Effector memory CD4-positive, alpha-beta T cell (primary cell): ENCODE results near the gene GFOD1.
"Not testable (repeated sequence)": the region's sequence is repeated elsewhere in the genome, so short reads cannot be mapped to it uniquely, and the experiment has no call there.

Source experiments
- DNase-seq, 3 donors: peaks; one replicate each; pipeline ENCODE4 v3.0.0-alpha.2; 2020
- H3K27ac ChIP-seq: 2 replicates; pipeline ENCODE4 v1.7.0; 2013; ENCODE audit warnings: mild to moderate bottlenecking, low read length, moderate library complexity; ENCODE audit not compliant: insufficient read depth, poor library complexity, severe bottlenecking
- H3K27me3 ChIP-seq: replicated peaks from 2 replicates; pipeline ENCODE4 v1.7.0; 2013; ENCODE audit warnings: mild to moderate bottlenecking, low read length; ENCODE audit not compliant: insufficient read depth, control insufficient read depth, poor library complexity, severe bottlenecking
- H3K36me3 ChIP-seq: 2 replicates; pipeline ENCODE4 v1.7.0; 2013; ENCODE audit warnings: mild to moderate bottlenecking, low read length, moderate library complexity; ENCODE audit not compliant: control insufficient read depth, insufficient read depth
- H3K4me1 ChIP-seq: 2 replicates; pipeline ENCODE4 v1.7.0; 2013; ENCODE audit warnings: low read length, mild to moderate bottlenecking; ENCODE audit not compliant: control insufficient read depth, insufficient read depth, poor library complexity, severe bottlenecking
- H3K4me3 ChIP-seq: 2 replicates; pipeline ENCODE4 v1.7.0; 2013; ENCODE audit warnings: low read length, low read depth, mild to moderate bottlenecking; ENCODE audit not compliant: insufficient read depth, poor library complexity, severe bottlenecking
- H3K9me3 ChIP-seq: 2 replicates; pipeline ENCODE4 v1.7.0; 2013; ENCODE audit warnings: mild to moderate bottlenecking, low read length, moderate library complexity; ENCODE audit not compliant: control insufficient read depth

Gene GFOD1

DNA sequence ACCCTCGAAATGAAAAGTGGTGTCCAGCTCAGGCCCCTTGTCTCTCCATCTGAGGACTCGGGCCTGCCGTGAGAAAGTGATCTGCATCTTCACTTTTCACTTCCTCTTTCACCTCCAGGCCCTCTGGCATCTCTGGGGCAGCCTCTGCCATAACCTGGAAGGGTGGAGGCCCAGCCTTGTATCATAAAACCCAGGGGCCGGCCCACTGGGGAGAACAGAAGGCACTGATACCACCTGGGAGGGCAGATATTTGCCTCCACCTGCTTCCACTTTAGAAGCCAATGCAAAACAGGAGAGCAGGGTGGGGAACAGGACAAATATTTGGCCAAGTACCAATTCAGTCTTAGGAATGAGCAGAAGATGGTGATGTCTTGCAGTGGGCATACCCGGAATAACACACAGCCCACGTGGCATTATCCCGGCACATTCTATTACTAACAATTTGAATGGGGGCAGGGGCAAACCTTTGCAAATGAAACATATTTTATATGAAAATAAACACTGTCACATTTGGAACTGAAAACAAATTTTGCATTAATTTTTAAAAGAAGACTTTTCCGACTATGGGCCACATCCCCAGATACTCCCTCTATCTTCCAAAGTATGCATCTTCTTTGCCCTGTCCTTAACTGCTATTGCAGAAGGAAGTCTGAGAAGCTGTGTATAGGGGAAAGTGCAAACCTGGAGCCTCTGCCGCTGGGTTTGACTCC is 89.9 kb downstream of the GFOD1 start:
- Histone ChIP-seq H3K9me3 (no peaks in the 10 kb centered on the region), H3K36me3 (no peaks in the 10 kb centered on the region), H3K4me1 (no peaks in the 10 kb centered on the region), H3K27me3 (no peaks in the 10 kb centered on the region), H3K27ac (no peak overlapping the region), H3K4me3 (no peak overlapping the region)
- DNase-seq, result no peak

DNA sequence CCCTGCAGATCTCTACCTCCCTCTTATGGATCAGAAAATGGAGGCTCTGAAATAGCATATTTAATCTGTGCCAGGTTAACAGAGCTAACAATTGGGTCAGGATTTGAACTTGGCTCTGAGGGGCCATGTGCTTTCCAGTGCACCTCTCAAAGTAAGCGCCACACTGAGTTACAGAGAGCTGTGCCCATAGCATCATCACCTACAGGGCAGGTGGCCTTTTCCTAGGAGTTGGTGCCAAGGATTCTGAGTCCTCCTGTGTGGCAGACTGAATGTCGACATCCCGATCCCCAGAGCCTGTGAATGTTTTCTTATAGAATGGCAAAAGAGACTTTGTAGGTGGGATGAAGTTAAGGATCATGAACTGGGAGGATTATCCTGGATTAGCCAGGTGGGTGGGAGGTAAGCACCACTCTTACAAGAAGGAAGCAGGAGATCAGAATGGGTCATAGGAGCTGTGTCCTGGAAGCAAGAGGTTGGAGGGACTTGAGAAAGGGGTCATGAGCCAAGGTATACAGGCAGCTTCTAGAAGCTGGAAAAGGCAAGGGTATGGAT is 91.1 kb downstream of the GFOD1 start:
- Histone ChIP-seq H3K4me3 (no peak overlapping the region), H3K27ac (no peak overlapping the region)

DNA sequence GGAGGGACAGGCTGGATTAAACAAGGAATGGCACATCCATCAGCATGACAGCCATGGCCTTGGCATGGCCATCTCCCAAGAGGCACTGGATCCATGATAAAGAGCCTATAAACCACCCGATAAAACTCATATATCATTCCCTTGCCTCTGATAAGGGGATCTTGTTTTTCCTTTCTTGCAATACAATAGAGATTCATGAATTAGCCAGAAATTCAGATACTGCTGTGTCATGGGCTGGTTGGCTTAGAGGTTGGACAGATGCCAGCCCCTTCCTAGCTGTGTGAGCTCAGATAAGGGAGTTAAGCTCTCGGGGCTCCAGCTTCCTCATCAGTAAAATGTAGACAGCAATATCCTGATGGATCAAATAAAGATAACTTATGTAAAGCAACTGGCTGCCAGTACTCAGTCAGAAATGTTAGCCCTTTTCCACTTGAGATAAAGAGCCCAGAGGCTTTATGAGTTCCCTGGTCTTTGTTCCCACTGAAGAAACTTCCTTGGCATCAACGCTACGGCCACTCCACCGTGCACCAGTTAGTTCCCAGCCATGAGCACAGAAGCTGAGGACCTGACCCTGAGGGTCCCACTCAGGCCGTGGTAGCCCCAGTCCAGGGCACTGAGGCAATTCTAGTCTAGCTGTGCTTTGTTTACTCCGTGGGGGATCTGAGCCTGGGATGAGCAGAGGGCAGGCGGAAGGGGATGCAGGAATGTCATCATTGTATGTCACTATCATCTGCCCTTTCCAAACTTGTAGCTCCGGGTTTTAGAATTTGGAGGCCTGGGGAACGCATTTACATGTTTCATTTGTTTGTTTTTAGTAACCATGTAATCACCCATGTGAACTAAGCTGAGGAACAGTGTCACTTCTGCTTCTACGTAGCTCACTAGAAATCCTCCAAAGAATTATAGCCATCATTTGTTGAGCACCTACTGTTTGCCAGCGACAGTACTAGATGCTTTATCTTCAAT is 91.8 kb downstream of the GFOD1 start:
- H3K9me3 ChIP-seq, result no peaks in the 10 kb centered on the region
- no peak overlapping the region for H3K27ac ChIP-seq
- H3K27me3 ChIP-seq, result no peaks in the 10 kb centered on the region
- H3K4me3 ChIP-seq, result no peak overlapping the region
- H3K4me1 ChIP-seq, result no peaks in the 10 kb centered on the region
- H3K36me3 ChIP-seq, result no peaks in the 10 kb centered on the region
- no peak for DNase-seq

More for the DNA sequence above, 91.1 kb downstream of the GFOD1 start:
- H3K4me1 ChIP-seq, result no peaks in the 10 kb centered on the region
- H3K9me3 ChIP-seq, result no peaks in the 10 kb centered on the region
- no peak for DNase-seq
- no peaks in the 10 kb centered on the region for H3K36me3 ChIP-seq
- no peaks in the 10 kb centered on the region for H3K27me3 ChIP-seq

DNA sequence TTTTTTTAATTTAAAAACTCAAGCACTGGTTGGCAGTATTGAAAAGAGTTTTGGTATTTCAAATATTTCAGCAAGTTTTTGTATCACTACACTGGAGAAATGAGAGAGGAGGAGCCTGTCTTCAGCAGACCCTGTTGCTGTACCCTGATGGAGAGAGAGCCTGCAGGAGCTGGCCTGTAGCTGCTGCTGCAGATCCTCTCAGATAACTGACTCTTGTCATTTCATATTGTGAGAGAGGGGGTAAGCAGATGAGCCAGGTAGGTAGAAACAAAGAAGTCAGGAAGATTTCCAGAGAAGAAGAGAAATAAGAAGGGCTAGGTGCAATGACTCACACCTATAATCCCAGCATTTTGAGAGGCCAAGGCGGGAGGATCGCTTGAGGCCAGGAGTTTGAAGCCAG is 94.9 kb downstream of the GFOD1 start:
- no peaks in the 10 kb centered on the region for H3K27me3 ChIP-seq
- no peak for DNase-seq
- no peak overlapping the region for H3K27ac ChIP-seq
- H3K4me1 ChIP-seq, result no peaks in the 10 kb centered on the region
- no peaks in the 10 kb centered on the region for H3K36me3 ChIP-seq
- no peak overlapping the region for H3K4me3 ChIP-seq
- H3K9me3 ChIP-seq, result no peaks in the 10 kb centered on the region

DNA sequence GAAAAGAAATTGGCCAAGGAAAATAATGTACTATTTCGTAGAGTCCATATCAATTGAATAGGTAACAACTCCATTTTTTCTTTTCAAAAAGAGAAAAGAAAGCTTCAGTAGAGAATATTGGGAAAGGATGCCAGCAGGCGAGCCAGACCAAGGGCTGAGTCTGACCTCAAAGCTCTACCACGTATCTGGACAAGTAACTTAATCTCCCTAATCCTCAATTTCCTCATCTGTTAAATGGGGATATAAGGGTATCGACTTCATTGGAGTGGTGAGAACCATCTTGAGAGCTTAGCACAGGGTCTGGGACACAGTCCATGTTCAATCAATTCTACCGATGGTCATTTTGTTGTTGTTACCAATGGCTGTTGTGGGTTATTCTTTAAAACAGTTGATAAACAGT is 95.9 kb downstream of the GFOD1 start:
- Histone ChIP-seq H3K36me3 (no peaks in the 10 kb centered on the region), H3K4me3 (no peak overlapping the region), H3K4me1 (no peaks in the 10 kb centered on the region), H3K27me3 (no peaks in the 10 kb centered on the region), H3K27ac (no peak overlapping the region), H3K9me3 (no peaks in the 10 kb centered on the region)
- no peak for DNase-seq

DNA sequence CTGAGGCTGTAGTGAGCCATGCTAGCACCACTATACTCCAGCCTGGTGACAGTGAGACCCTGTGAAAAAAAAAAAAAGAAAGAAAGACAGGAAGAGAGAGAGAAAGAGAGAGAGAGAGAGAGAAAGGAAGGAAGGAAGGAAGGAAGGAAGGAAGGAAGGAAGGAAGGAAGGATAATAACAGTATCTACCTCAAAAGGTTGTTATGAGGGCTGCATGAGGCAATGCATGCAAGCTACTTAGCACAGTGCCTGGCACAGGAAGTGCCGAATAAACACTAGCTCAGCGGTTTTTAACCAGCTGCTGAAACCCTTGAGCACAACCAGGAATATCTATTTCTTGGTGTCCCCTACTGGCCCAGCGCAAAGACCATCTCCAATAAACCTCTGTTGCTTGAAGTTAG is 96.7 kb downstream of the GFOD1 start:
- Histone ChIP-seq H3K9me3 (no peaks in the 10 kb centered on the region), H3K27me3 (no peaks in the 10 kb centered on the region), H3K4me3 (no peak overlapping the region), H3K36me3 (no peaks in the 10 kb centered on the region), H3K4me1 (no peaks in the 10 kb centered on the region), H3K27ac (no peak overlapping the region)
- no peak for DNase-seq

DNA sequence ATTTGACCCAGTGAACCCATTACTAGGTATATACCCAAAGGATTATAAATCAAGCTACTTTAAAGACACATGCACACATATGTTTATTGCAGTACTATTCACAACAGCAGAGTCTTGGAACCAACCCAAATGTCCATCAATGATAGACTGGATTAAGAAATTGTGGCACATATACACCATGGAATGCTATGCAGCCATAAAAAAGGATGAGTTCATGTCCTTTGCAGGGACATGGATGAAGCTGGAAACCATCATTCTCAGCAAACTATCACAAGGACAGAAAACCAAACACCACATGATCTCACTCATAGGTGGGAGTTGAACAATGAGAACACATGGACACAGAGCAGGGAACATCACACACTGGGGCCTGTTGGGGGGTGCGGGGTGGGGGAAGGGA is 98.2 kb downstream of the GFOD1 start:
- not testable (repeated sequence) for DNase-seq

DNA sequence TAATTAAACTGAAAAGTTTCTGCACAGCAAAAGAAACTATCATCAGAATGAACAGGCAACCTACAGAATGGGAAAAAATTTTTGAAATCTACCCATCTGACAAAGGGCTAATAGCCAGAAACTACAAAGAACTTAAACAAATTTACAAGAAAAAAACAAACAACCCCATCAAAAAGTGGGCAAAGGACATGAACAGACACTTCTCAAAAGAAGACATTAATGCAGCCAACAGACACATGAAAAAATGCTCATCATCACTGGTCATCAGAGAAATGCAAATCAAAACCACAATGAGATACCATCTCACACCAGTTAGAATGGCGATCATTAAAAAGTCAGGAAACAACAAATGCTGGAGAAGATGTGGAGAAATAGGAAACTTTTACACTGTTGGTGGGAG is 98.6 kb downstream of the GFOD1 start:
- not testable (repeated sequence) for H3K27ac ChIP-seq, H3K4me1 ChIP-seq, H3K4me3 ChIP-seq, DNase-seq, H3K9me3 ChIP-seq, H3K27me3 ChIP-seq, H3K36me3 ChIP-seq

More for the DNA sequence above, 98.2 kb downstream of the GFOD1 start:
- H3K36me3 ChIP-seq, H3K27ac ChIP-seq, H3K9me3 ChIP-seq, H3K27me3 ChIP-seq, H3K4me3 ChIP-seq, H3K4me1 ChIP-seq: not testable (repeated sequence)

DNA sequence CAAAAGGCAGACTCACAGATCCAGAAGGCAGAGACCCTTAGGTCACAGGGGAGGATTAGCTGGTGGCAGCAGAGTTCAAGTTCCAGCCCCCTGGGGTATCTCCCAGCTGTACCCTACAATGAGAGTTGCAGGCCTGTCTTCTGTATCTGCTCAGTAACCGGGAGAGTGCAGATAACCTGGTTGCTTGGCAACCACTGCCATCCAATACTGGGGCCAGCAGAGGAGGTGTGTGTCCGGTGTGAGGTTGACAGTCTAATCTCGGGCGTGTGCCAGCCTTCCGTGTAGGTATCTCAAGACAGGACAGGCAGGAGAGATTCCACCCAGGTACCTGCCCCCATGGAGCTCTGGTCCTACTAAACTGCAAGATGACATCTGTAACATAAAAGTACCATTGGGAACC is 102.4 kb downstream of the GFOD1 start:
- no peaks in the 10 kb centered on the region for H3K9me3 ChIP-seq
- no peaks in the 10 kb centered on the region for H3K36me3 ChIP-seq
- no peaks in the 10 kb centered on the region for H3K27me3 ChIP-seq
- H3K27ac ChIP-seq, result no peak overlapping the region
- H3K4me3 ChIP-seq, result no peak overlapping the region
- no peaks in the 10 kb centered on the region for H3K4me1 ChIP-seq
- DNase-seq, result no peak

DNA sequence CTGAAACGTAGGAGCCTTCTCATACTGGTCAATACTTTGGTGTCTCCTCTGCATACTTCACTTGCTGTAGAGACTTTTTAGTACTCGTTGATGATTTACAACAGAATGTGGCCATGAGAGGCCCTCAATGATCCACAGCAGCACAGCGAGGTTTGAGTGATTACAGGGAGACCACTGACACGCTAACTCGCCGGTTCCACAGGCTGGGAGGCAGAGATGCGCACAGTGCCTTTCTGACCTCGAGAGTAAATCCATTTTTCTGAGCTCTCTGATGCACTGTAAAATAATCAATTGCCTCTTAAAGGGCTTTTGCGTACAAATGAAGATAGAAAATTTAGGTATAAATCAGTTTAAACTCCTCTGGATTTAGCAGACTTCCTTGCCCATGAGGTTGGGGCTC is 102.9 kb downstream of the GFOD1 start:
- no peaks in the 10 kb centered on the region for H3K4me1 ChIP-seq
- no peaks in the 10 kb centered on the region for H3K36me3 ChIP-seq
- no peaks in the 10 kb centered on the region for H3K27me3 ChIP-seq
- H3K4me3 ChIP-seq, result no peak overlapping the region
- no peaks in the 10 kb centered on the region for H3K9me3 ChIP-seq
- H3K27ac ChIP-seq, result no peak overlapping the region
- no peak for DNase-seq
